Measurements from ENCODE around the gene ABCA9. TPM values are rescaled to one million over a fixed set of nuclear protein-coding genes. Genes with fewer than 3 reads are reported as not detected.

Gene ABCA9
- total and polyA plus RNA-seq, 2 donors from 2014 or later = 0.45 to 2.0 TPM

DNA sequence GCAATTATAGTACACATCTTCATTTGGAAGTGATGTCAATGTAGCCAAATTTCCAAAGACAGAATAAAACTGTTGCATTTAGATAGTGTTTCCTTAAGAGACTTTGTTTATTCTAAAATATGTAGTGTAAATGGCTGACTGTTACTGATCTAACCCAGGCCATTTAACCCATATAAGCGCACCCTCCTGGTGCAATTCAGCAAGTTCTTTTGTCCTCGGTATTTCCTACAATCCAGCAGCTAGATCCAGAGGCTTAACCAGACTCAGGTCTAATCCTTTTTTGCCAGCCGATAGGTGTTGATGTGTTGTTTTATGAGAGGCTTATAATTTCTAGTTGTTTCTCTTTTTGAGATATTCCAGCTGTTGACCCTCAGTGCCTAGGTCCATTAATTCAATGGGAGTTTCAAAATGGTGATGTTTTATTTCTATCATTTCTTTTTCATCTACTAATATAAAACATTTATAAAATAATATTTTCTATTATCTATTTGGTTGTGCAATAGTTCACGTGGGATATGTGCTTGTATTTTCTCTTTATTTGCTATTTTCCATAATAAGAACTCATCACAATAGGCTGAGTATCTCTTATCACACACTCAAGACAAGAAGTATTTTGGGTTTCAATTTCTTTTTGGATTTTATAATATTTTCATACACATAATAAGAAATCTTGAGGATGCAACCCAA, 14.5 kb downstream of the ABCA9 start:
- H3K4me1 ChIP-seq (ENCODE audit: control insufficient read depth in 2 of 3, insufficient read depth in 2 of 3, low read depth in 1 of 3, low read length in 3 of 3) = no peaks in the 10 kb centered on the region
- no peaks in the 10 kb centered on the region for H3K9me3 ChIP-seq (ENCODE audit: control insufficient read depth in 2 of 3, insufficient read depth in 1 of 3, low read length in 3 of 3)
- H3K36me3 ChIP-seq (ENCODE audit: control insufficient read depth in 2 of 3, insufficient read depth in 3 of 3, low read length in 3 of 3) = no peaks in the 10 kb centered on the region
- H3K27me3 ChIP-seq (ENCODE audit: control insufficient read depth, insufficient read depth, low read length) = no peaks in the 10 kb centered on the region
- TF ChIP-seq, protein P1, sequence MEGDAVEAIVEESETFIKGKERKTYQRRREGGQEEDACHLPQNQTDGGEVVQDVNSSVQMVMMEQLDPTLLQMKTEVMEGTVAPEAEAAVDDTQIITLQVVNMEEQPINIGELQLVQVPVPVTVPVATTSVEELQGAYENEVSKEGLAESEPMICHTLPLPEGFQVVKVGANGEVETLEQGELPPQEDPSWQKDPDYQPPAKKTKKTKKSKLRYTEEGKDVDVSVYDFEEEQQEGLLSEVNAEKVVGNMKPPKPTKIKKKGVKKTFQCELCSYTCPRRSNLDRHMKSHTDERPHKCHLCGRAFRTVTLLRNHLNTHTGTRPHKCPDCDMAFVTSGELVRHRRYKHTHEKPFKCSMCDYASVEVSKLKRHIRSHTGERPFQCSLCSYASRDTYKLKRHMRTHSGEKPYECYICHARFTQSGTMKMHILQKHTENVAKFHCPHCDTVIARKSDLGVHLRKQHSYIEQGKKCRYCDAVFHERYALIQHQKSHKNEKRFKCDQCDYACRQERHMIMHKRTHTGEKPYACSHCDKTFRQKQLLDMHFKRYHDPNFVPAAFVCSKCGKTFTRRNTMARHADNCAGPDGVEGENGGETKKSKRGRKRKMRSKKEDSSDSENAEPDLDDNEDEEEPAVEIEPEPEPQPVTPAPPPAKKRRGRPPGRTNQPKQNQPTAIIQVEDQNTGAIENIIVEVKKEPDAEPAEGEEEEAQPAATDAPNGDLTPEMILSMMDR (IDR thresholded peaks at IDR 0.05; ENCODE audit: borderline replicate concordance, extremely low read depth, insufficient read depth) = no peak
- no peak for DNase-seq
- no peak overlapping the region for H3K4me3 ChIP-seq (ENCODE audit: low read length in 3 of 3)
- no peak for FAIRE-seq
- intact Hi-C loops (cut with DNase I) = no loop called here
- no peak overlapping the region for H3K27ac ChIP-seq (ENCODE audit: low read depth in 2 of 2, low read length in 2 of 2)
- H3K9ac ChIP-seq (ENCODE audit: low read length in 3 of 3) = no peak overlapping the region

DNA sequence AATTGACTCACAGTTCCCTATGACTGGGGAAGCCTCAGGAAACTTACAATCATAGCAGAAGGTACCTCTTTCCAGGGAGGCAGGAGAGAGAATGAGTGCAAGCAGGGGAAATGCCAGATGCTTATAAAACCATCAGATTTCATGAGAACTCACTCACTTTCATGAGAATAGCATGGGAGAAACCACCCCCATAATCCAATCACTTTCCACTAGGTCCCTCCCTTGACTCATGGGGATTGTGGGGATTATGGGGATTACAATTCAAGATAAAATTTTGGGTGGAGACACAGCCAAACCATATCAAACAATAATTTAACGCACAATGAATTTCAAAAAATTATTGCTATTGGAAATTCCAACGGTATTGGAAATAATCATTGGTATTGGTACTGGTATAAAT, 15.1 kb downstream of the ABCA9 start:
- Histone ChIP-seq H3K4me1 (ENCODE audit: control insufficient read depth in 2 of 3, insufficient read depth in 2 of 3, low read depth in 1 of 3, low read length in 3 of 3) (no peaks in the 10 kb centered on the region), H3K27me3 (ENCODE audit: control insufficient read depth, insufficient read depth, low read length) (no peaks in the 10 kb centered on the region), H3K36me3 (ENCODE audit: control insufficient read depth in 2 of 3, insufficient read depth in 3 of 3, low read length in 3 of 3) (no peaks in the 10 kb centered on the region), H3K27ac (ENCODE audit: low read depth in 2 of 2, low read length in 2 of 2) (no peak overlapping the region), H3K9ac (ENCODE audit: low read length in 3 of 3) (no peak overlapping the region), H3K4me3 (ENCODE audit: low read length in 3 of 3) (no peak overlapping the region), H3K9me3 (ENCODE audit: control insufficient read depth in 2 of 3, insufficient read depth in 1 of 3, low read length in 3 of 3) (no peaks in the 10 kb centered on the region)
- no peak for FAIRE-seq
- intact Hi-C loops (cut with DNase I) = no loop called here
- DNase-seq = no peak
- TF ChIP-seq, protein P1 (IDR thresholded peaks at IDR 0.05; ENCODE audit: borderline replicate concordance, extremely low read depth, insufficient read depth) = no peak

DNA sequence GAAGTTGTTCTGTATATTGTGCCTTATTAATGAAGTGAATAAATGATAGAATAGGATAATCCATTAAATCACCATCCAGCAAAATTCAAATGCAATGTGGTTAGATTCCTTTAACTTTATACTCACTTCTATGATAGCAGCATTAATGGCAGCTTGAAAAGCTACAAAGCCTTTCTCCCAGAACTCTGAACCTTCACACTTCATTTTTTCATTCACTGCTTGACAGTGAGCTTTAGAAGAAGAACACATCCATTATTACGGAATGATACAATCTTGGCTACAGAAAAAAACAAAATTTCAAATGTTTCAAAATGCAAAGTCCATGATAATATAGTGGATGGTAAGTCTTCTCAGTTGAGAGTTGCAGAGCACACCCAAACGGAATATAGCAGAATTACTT, 16.4 kb downstream of the ABCA9 start:
- TF ChIP-seq, protein P1 (IDR thresholded peaks at IDR 0.05; ENCODE audit: borderline replicate concordance, extremely low read depth, insufficient read depth) = no peak
- H3K4me1 ChIP-seq (ENCODE audit: control insufficient read depth in 2 of 3, insufficient read depth in 2 of 3, low read depth in 1 of 3, low read length in 3 of 3) = no peaks in the 10 kb centered on the region
- no peaks in the 10 kb centered on the region for H3K36me3 ChIP-seq (ENCODE audit: control insufficient read depth in 2 of 3, insufficient read depth in 3 of 3, low read length in 3 of 3)
- no peak overlapping the region for H3K9ac ChIP-seq (ENCODE audit: low read length in 3 of 3)
- intact Hi-C loops (cut with DNase I) = no loop called here
- H3K9me3 ChIP-seq (ENCODE audit: control insufficient read depth in 2 of 3, insufficient read depth in 1 of 3, low read length in 3 of 3) = no peaks in the 10 kb centered on the region
- FAIRE-seq (no peak), DNase-seq (no peak)
- no peak overlapping the region for H3K4me3 ChIP-seq (ENCODE audit: low read length in 3 of 3)
- no peak overlapping the region for H3K27ac ChIP-seq (ENCODE audit: low read depth in 2 of 2, low read length in 2 of 2)
- no peaks in the 10 kb centered on the region for H3K27me3 ChIP-seq (ENCODE audit: control insufficient read depth, insufficient read depth, low read length)
